Measurements from ENCODE around the gene BCKDHA. TPM values are rescaled to one million over a fixed set of nuclear protein-coding genes. Genes with fewer than 3 reads are reported as not detected.
"Not testable (repeated sequence)": the region's sequence is repeated elsewhere in the genome, so short reads cannot be mapped to it uniquely, and the experiment has no call there.

BCKDHA gene
- total and polyA plus RNA-seq, 2 experiments from 2014 or later = 30.3 to 39.6 TPM

DNA sequence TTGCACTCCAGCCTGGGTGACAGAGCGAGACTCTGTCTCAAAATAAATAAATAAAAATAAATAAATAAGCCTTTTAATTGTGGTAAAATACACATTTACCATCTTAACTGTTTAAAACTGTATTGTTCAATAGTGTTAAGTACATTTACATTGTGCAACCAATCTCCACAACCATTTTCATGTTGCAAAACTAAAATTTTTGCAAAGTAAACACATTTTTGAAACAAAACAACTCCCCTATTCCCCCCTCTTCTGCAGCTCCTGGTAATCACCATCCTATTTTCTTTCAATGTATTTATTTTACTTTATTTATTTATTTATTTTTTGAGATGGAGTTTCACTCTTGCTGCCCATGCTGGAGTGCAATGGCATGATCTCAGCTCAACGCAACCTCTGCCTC lies 27.8 kb upstream of the BCKDHA start:
- peaks cover 22% of the 10 kb centered on the region for H3K4me1 ChIP-seq (ENCODE audit: insufficient read depth)
- H4K20me1 ChIP-seq (ENCODE audit: insufficient read depth, poor library complexity, severe bottlenecking) = peaks cover 4% of the 10 kb centered on the region
- H3K79me2 ChIP-seq = peaks cover 68% of the 10 kb centered on the region
- DNase-seq (ENCODE audit: low spot score) = no peak
- H3K27ac ChIP-seq = no peak overlapping the region
- no peaks in the 10 kb centered on the region for H3K27me3 ChIP-seq
- no peak overlapping the region for H2AFZ ChIP-seq
- H3K9me3 ChIP-seq (ENCODE audit: low read depth) = no peaks in the 10 kb centered on the region
- TF ChIP-seq EZH2 (IDR thresholded peaks at IDR 0.05; ENCODE audit: borderline replicate concordance) = no peak
- no peak for TF ChIP-seq EZH2phosphoT487 (IDR thresholded peaks at IDR 0.05; ENCODE audit: low read depth, severe bottlenecking, unreplicated experiment)
- no peak overlapping the region for H3K4me3 ChIP-seq
- no peak overlapping the region for H3K4me2 ChIP-seq
- H3K9me2 ChIP-seq (replicated peaks; ENCODE audit: insufficient read depth) = no peaks in the 10 kb centered on the region
- WGBS (ENCODE audit: low lambda C conversion rate, missing lambda C conversion rate) = 97% methylated on average over 2 of the region's 2 CpGs
- H3K36me3 ChIP-seq (replicated peaks; ENCODE audit: insufficient read depth, low read depth) = no peaks in the 10 kb centered on the region

DNA sequence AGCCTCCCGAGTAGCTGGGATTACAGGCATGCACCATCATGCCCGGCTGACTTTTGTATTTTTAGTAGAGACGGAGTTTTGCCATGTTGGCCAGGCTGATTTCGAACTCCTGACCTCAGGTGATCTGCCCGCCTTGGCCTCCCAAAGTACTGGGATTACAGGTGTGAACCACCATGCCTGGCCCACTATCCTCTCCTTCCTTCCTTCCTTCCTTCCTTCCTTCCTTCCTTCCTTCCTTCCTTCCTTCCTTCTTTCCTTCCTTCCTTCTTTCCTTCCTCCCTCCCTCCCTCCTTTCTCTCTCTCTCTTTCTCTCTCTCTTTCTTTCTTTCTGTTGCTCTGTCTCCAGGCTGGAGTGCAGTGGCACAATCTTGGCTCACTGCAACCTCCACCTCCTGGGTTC lies 26.5 kb upstream of the BCKDHA start:
- 98% methylated on average over 4 of the region's 5 CpGs for WGBS (ENCODE audit: low lambda C conversion rate, missing lambda C conversion rate)
- Histone ChIP-seq H3K79me2 (peaks cover 61% of the 10 kb centered on the region), H3K4me1 (ENCODE audit: insufficient read depth) (peaks cover 25% of the 10 kb centered on the region)
- H3K4me2 ChIP-seq; DNase-seq (ENCODE audit: low spot score); H3K36me3 ChIP-seq (replicated peaks; ENCODE audit: insufficient read depth, low read depth); H3K9me2 ChIP-seq (replicated peaks; ENCODE audit: insufficient read depth); H2AFZ ChIP-seq; H3K9me3 ChIP-seq (ENCODE audit: low read depth); H4K20me1 ChIP-seq (ENCODE audit: insufficient read depth, poor library complexity, severe bottlenecking); H3K4me3 ChIP-seq; H3K27ac ChIP-seq; H3K27me3 ChIP-seq: not testable (repeated sequence)

DNA sequence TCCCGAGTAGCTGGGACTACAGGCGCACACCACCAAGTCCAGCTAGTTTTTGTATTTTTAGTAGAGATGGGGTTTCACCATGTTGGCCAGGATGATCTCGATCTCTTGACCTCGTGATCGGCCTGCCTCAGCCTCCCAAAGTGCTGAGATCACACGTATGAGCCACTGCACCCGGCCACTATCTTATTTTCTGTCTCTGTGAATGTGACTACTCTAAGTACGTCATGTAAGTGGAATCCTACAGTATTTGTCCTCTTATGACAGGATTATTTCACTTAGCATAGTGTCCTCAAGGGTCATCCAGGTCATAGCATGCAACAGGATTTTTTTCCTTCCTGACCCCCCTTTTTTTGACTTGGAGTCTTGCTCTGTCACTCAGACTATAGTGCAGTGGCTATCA lies 26.1 kb upstream of the BCKDHA start:
- H3K4me1 ChIP-seq (ENCODE audit: insufficient read depth) = peaks cover 25% of the 10 kb centered on the region
- no peaks in the 10 kb centered on the region for H3K9me3 ChIP-seq (ENCODE audit: low read depth)
- WGBS (ENCODE audit: low lambda C conversion rate, missing lambda C conversion rate) = 95% methylated on average over 8 of the region's 8 CpGs
- no peaks in the 10 kb centered on the region for H3K36me3 ChIP-seq (replicated peaks; ENCODE audit: insufficient read depth, low read depth)
- H3K9me2 ChIP-seq (replicated peaks; ENCODE audit: insufficient read depth) = no peaks in the 10 kb centered on the region
- no peak overlapping the region for H3K4me3 ChIP-seq
- H3K27me3 ChIP-seq = no peaks in the 10 kb centered on the region
- DNase-seq (ENCODE audit: low spot score) = no peak
- H2AFZ ChIP-seq = no peak overlapping the region
- H3K4me2 ChIP-seq = no peak overlapping the region
- H4K20me1 ChIP-seq (ENCODE audit: insufficient read depth, poor library complexity, severe bottlenecking) = peaks cover 4% of the 10 kb centered on the region
- peaks cover 56% of the 10 kb centered on the region for H3K79me2 ChIP-seq
- TF ChIP-seq EZH2phosphoT487 (IDR thresholded peaks at IDR 0.05; ENCODE audit: low read depth, severe bottlenecking, unreplicated experiment) = no peak
- TF ChIP-seq, protein P1, sequence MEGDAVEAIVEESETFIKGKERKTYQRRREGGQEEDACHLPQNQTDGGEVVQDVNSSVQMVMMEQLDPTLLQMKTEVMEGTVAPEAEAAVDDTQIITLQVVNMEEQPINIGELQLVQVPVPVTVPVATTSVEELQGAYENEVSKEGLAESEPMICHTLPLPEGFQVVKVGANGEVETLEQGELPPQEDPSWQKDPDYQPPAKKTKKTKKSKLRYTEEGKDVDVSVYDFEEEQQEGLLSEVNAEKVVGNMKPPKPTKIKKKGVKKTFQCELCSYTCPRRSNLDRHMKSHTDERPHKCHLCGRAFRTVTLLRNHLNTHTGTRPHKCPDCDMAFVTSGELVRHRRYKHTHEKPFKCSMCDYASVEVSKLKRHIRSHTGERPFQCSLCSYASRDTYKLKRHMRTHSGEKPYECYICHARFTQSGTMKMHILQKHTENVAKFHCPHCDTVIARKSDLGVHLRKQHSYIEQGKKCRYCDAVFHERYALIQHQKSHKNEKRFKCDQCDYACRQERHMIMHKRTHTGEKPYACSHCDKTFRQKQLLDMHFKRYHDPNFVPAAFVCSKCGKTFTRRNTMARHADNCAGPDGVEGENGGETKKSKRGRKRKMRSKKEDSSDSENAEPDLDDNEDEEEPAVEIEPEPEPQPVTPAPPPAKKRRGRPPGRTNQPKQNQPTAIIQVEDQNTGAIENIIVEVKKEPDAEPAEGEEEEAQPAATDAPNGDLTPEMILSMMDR (IDR thresholded peaks at IDR 0.05; ENCODE audit: poor library complexity) = no peak
- no peak for TF ChIP-seq EZH2 (IDR thresholded peaks at IDR 0.05; ENCODE audit: borderline replicate concordance)
- no peak overlapping the region for H3K27ac ChIP-seq

DNA sequence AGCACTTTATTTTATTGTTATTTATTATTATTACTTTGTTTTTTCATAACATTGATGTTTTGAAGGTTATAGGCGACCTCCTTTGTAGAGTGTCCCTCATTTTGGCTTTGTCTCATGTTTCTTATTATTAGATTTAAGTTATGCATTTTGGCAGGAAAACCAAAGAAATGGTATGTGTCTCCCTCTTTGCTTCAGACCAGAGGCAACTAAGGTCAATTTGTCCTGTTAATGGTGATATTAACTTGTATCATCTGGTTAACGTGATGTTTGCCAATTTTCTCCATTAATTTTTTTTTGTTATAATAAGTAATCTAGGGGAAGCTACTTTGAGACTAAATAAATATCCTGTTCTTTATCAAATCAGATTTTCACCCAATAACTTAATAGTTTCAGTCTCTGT lies 25.1 kb upstream of the BCKDHA start:
- H3K4me1 ChIP-seq (ENCODE audit: insufficient read depth) = peaks cover 21% of the 10 kb centered on the region

More for the DNA sequence above, 25.1 kb upstream of the BCKDHA start:
- H3K36me3 ChIP-seq (replicated peaks; ENCODE audit: insufficient read depth, low read depth) = no peaks in the 10 kb centered on the region
- H4K20me1 ChIP-seq (ENCODE audit: insufficient read depth, poor library complexity, severe bottlenecking) = peaks cover 4% of the 10 kb centered on the region
- H3K27me3 ChIP-seq = no peaks in the 10 kb centered on the region
- no peaks in the 10 kb centered on the region for H3K9me3 ChIP-seq (ENCODE audit: low read depth)
- no peak overlapping the region for H3K4me3 ChIP-seq
- H3K27ac ChIP-seq = no peak overlapping the region
- no peak for DNase-seq (ENCODE audit: low spot score)
- 86% methylated on average over 2 of the region's 2 CpGs for WGBS (ENCODE audit: low lambda C conversion rate, missing lambda C conversion rate)
- no peak overlapping the region for H2AFZ ChIP-seq
- H3K4me2 ChIP-seq = no peak overlapping the region
- H3K9me2 ChIP-seq (replicated peaks; ENCODE audit: insufficient read depth) = no peaks in the 10 kb centered on the region
- TF ChIP-seq EZH2phosphoT487 (IDR thresholded peaks at IDR 0.05; ENCODE audit: low read depth, severe bottlenecking, unreplicated experiment) (no peak), EZH2 (IDR thresholded peaks at IDR 0.05; ENCODE audit: borderline replicate concordance) (no peak)
- TF ChIP-seq, protein P1 (IDR thresholded peaks at IDR 0.05; ENCODE audit: poor library complexity) = no peak
- peaks cover 52% of the 10 kb centered on the region for H3K79me2 ChIP-seq

Data from hepatocyte (in vitro differentiated cells).